ENCODE data around the gene PRDM16. TPM values are rescaled to one million over a fixed set of nuclear protein-coding genes. Genes with fewer than 3 reads are reported as not detected.

Gene PRDM16
- total RNA-seq, 1 experiment from 2014 or later, result 0.17 TPM

GRCh38 chr1:3265835-3266805 is 197.1 kb downstream of the PRDM16 start:
- Histone ChIP-seq H2BK15ac (ENCODE audit: low read depth, low read length) (no peak overlapping the region), H3K79me2 (ENCODE audit: insufficient read depth, low read length) (no peaks in the 10 kb centered on the region), H3T11ph (ENCODE audit: low read length) (no peak overlapping the region), H4K20me1 (ENCODE audit: control insufficient read depth, insufficient read depth, insufficient read length) (no peaks in the 10 kb centered on the region), H3K18ac (ENCODE audit: insufficient read length, low read depth, low read length) (no peak overlapping the region), H4K8ac (replicated peaks; ENCODE audit: insufficient read length, low read depth, low read length) (no peak overlapping the region), H3K56ac (ENCODE audit: insufficient read length, low read depth, low read length) (no peak overlapping the region), H4K91ac (ENCODE audit: insufficient read length, low read depth, low read length) (no peak overlapping the region), H2AK5ac (ENCODE audit: insufficient read length, low read length) (no peak overlapping the region), H3K27ac (ENCODE audit: insufficient read length, low read depth, low read length) (no peak overlapping the region), H3K27me3 (ENCODE audit: insufficient read depth, low read length) (no peaks in the 10 kb centered on the region), H3K14ac (ENCODE audit: insufficient read depth, low read length) (no peak overlapping the region), H3K9me3 (ENCODE audit: control insufficient read depth, low read depth, low read length) (no peaks in the 10 kb centered on the region), H2BK5ac (ENCODE audit: insufficient read length, low read length) (no peak overlapping the region), H3K4ac (ENCODE audit: low read depth, low read length) (no peak overlapping the region), H3K4me1 (ENCODE audit: insufficient read depth, low read length) (no peaks in the 10 kb centered on the region), H2BK12ac (ENCODE audit: insufficient read length, low read depth, low read length) (no peak overlapping the region), H4K5ac (ENCODE audit: insufficient read length, low read depth, low read length) (no peak overlapping the region), H2AFZ (ENCODE audit: low read length) (no peak overlapping the region), H2BK120ac (ENCODE audit: low read depth, low read length, poor library complexity, severe bottlenecking) (no peak overlapping the region), H3K79me1 (ENCODE audit: insufficient read depth, low read depth, low read length, poor library complexity, severe bottlenecking) (no peaks in the 10 kb centered on the region), H3K4me2 (ENCODE audit: insufficient read depth, insufficient read length, low read length) (no peak overlapping the region), H3K23me2 (ENCODE audit: insufficient read length, low read depth, low read length, poor library complexity, severe bottlenecking) (no peaks in the 10 kb centered on the region), H2BK20ac (ENCODE audit: low read depth, low read length, poor library complexity, severe bottlenecking) (no peak overlapping the region), H3K23ac (ENCODE audit: insufficient read length, low read depth, low read length) (no peak overlapping the region), H3K9ac (ENCODE audit: extremely low read depth, insufficient read length, low read length) (no peak overlapping the region)
- peaks cover 8 to 16% of the 10 kb centered on the region in 2 experiments for H3K4me1 Mint-ChIP-seq
- no peaks in the 10 kb centered on the region for H3K36me3 Mint-ChIP-seq (ENCODE audit: insufficient read depth in 1 of 3, low read depth in 3 of 3)
- peaks cover 2% of the 10 kb centered on the region for H3K27me3 Mint-ChIP-seq (ENCODE audit: low read depth)
- no peak for DNase-seq
- no CpG with 5 or more reads among the region's 53 CpGs for WGBS (ENCODE audit: extremely low coverage, insufficient read length, low lambda C conversion rate)
- no peak overlapping the region for H3K4me3 Mint-ChIP-seq
- no peak overlapping the region for H3K27ac Mint-ChIP-seq
- no peak for TF ChIP-seq CTCF (conservative IDR thresholded peaks at IDR 0.05)
- H3K9me3 Mint-ChIP-seq, result peaks cover 0 to 7% of the 10 kb centered on the region in 2 experiments; a peak in 3 of 5 replicates

All from H9 (cell line).